OCI-LY7 (cell line): ENCODE measurements around the gene RXRA.

ENCODE experiments used
- CTCF ChIP-seq: fragments of 200-600 bp; sonication (generic); conservative IDR thresholded peaks from 2 replicates; pipeline ENCODE4 v1.5.1; 2014; ENCODE audit warnings: mild to moderate bottlenecking, antibody characterized with exemption, low read length, moderate library complexity, mixed read lengths
- EZH2phosphoT487 ChIP-seq: fragments of 200-600 bp; sonication (generic); IDR thresholded peaks from 2 replicates; pipeline ENCODE4 v1.6.1; 2018; ENCODE audit warnings: low read depth, borderline replicate concordance, mild to moderate bottlenecking, mixed run types, antibody characterized with exemption, low read length, moderate library complexity, mixed read lengths

- no peak for TF ChIP-seq CTCF
- TF ChIP-seq EZH2phosphoT487, result no peak
These were observed 143.0 kb downstream of the RXRA start for GRCh38 chr9:134469041-134469875.
